ENCODE data around the gene TMX4. TPM values are rescaled to one million over a fixed set of nuclear protein-coding genes. Genes with fewer than 3 reads are reported as not detected.
"Not testable (repeated sequence)": the region's sequence is repeated elsewhere in the genome, so short reads cannot be mapped to it uniquely, and the experiment has no call there.

The TMX4 gene
- total RNA-seq, result 22.6 and 24.8 TPM in 2 replicates
- 11.2 TPM for polyA plus RNA-seq (2012)

- peak; percentile 97 for DNase-seq (ENCODE audit: low read depth)
Observed at GRCh38 chr20:8019246-8019997, at the start of gene TMX4. TMX4 (minus strand) TSS chr20:8019761; CDS start chr20:8019613, 148 bp downstream.

- no peak for DNase-seq (ENCODE audit: low read depth)
Observed at GRCh38 chr20:8067082-8067481, 47.5 kb upstream of the TMX4 start.

- no peak for DNase-seq (ENCODE audit: low read depth)
Observed at GRCh38 chr20:8066662-8067061, 47.1 kb upstream of the TMX4 start.

DNA sequence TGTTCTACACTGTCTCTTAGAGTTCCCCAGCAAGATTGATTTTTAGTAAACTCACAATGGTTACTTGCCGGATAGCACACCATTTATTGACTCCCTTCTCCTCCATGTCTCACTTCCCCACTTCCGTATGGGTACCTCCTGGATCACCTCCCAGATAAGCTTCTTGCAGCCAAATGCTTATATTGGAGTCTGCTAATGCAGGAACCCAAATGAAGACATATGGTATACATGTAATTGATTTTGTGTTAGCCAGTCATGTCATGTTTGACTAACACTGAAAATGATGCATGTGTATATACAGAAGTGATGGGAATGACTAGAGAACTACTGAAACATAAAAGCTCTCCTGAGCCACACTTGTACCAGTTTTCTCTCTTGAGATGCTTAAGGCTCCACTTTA, 46.1 kb upstream of the TMX4 start:
- DNase-seq (ENCODE audit: low read depth), result no peak

DNA sequence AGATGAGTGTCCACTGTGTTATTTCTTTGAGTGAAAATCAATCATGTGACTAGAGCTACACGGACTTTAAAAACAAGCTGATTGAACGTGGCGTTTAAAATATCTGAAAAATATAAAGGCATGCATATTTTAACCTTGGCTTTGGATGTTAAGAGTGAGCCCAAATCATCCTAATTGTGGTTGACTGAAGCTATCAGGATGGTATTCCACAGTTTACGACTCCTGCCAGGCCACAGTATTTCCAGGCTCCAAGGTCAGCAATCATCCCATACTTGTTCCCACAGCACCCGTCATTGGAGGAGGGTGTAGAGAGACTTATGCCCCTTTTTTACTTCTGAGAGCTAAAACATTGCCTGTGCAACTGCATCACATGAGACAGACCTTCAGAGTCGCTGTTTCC, 43.2 kb upstream of the TMX4 start:
- DNase-seq (ENCODE audit: low read depth), result no peak

- no peak for DNase-seq (ENCODE audit: low read depth)
Observed at GRCh38 chr20:8061861-8062518, 42.4 kb upstream of the TMX4 start.

- no peak for DNase-seq (ENCODE audit: low read depth)
Observed at GRCh38 chr20:8060977-8061376, 41.4 kb upstream of the TMX4 start.

DNA sequence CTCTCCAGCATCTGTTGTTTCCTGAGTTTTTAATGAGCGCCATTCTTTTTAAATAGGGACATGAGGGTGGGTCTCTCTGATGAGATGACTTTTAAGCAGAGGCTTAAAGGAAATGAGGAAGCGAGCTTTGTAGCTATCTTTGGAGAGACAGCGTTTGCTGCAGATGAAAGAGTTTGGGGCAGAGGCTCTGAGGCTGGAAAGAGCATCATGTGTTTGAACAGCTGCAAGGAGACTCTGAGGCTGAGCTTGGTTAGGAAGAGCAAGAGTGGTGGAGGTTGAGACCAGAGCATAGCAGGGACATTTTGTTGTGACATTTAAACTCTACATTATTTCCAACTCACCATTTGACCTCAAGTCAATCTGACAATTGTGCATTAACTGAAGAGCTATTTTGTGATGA, 38.3 kb upstream of the TMX4 start:
- peak; percentile 43 for DNase-seq (ENCODE audit: low read depth)

GRCh38 chr20:8055096-8055495, 35.5 kb upstream of the TMX4 start:
- DNase-seq (ENCODE audit: low read depth), result no peak

DNA sequence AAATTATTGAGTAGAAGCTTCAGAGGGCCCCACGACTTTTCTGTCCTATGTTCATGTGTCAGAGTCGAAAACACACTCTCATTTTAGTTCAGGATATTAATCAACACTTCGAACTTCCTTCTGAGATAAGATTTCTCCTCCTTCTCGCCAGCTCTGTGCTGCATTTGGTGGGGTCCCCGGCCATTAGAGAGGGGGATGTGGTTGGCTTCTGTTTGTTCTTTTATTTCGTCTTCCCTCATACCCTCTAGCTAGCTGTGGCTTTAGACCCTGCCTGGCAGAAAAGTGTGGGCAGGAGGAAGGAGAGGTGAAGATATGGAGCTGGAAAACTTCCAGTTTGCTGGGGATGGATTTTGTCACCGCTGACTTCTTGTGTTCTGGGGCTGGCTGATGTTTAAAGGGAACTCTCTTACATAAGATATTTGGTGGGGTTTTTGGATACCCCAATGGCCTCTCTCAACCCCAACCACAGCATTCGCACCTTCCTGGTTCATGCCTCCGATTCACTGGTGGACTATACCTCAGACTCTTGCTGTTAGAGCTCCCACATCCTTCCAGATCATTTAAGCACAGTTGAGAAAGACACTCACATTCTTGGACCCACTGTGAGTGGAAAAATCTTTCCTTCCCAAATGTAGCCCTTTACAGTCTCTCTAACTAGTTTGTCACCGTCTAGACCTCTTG, 30.7 kb upstream of the TMX4 start:
- no peak for DNase-seq (ENCODE audit: low read depth)

DNA sequence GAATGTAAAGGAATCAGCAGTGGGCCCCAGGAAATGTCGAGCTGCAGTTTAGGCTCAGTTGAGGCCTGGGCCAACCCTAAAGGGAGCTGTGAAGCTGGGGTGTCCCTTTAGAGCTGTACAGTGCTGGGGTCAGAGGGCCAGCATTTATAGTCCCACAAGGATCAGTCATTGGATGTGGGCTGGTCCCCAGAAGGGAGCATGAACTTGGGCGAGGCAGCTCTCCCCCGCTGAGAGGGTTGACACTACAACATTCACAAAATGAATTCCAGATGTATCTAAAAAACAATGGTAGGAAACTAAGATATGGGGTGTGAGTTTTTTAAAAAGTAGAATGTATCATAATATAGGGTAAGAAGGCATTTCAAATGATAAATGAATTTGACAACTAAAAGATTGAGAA, 29.7 kb upstream of the TMX4 start:
- DNase-seq (ENCODE audit: low read depth), result no peak

DNA sequence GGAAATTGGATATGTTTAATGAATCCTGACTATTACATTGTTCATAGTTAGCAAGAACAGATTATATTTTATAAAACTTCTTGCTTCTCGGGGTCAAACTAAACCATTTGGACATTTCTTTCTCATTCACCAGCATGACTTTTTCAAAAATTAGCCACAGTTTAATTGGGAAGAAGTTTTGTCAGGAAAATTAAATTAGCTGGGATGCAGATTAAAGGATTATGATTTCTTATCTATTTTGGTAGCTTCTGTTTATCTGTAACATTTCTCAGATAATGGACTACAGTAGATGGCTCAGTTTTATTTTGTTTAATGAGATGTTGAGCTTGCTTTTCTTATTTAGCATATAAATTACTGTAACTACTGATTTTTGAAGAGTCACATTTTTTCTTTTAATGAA, 26.4 kb upstream of the TMX4 start:
- no peak for DNase-seq (ENCODE audit: low read depth)

GRCh38 chr20:8043687-8044282, 24.2 kb upstream of the TMX4 start:
- DNase-seq (ENCODE audit: low read depth), result peak; percentile 63

- DNase-seq (ENCODE audit: low read depth), result no peak
Observed at GRCh38 chr20:8039042-8039441, 19.5 kb upstream of the TMX4 start.

DNA sequence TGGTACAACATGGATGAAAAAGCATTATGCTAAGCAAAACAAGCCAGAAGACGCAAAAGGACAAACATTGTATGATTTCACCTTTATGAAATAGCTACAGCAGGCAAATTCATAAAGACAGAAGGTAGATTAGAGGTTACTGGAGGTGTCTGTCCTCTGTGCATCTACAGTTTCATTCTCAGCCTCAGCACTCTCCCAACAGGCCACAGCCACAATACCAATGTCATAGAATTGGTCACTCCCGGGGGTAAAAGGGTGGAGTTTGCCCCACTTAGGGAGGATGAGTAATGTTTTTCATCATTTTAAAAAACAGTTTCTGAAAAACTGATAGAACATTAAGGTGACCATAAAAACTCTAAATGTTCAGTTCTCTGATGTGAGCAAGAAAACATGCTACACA, 17.2 kb upstream of the TMX4 start:
- no peak for DNase-seq (ENCODE audit: low read depth)

DNA sequence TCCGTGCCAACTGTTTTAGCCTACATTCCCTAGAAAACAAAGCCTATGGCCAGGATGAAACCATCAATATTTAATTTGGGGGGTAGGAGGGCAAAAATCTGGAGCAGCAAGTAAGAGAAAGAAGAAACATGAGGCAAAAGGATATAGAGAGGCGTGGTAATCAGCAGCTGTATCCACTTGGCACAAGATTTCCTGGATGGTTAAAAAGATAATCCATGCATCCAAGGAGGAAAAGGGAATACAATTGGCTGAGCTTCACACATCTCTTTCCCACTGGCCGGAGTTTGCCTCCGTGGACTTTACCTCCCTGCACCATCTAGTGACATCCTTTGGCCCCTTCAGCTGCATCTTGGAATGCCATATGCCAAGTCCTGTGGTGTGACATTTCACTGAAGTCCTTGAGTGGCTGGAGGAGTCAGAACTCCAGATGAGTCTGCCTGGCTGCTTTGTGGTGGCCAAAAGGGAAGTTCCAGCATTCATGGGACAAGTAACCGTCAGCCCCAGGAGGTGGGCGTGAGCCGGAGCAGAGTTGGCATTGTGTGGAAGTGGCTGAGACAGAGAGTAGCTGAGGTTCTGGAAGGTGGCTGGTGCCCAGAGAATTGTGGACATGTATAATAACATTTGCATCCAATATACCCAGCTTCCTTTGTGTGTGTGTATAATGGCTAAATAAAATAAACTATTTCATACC, 13.7 kb upstream of the TMX4 start:
- peak; percentile 9 for DNase-seq (ENCODE audit: low read depth)

DNA sequence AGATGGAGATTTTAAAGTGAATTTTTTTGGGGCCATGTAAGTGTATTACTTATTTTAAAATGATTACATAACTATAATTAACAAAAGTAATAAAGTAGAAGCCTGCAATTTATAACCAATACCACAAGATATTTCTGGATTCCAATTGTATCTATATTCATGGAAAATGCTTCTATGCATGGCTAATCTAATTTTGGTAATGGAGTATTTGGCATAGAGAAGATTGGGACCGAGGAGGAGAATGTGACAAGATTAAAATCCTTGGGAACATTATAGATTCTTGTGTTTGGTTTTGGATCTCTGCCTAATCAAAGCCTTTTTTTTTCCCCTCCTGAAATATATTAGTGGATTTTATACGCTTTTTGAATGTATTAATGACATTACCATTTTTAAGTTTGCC, 12.9 kb upstream of the TMX4 start:
- no peak for DNase-seq (ENCODE audit: low read depth)

- DNase-seq (ENCODE audit: low read depth), result not testable (repeated sequence)
Observed at GRCh38 chr20:8031539-8031938, 12.0 kb upstream of the TMX4 start.

DNA sequence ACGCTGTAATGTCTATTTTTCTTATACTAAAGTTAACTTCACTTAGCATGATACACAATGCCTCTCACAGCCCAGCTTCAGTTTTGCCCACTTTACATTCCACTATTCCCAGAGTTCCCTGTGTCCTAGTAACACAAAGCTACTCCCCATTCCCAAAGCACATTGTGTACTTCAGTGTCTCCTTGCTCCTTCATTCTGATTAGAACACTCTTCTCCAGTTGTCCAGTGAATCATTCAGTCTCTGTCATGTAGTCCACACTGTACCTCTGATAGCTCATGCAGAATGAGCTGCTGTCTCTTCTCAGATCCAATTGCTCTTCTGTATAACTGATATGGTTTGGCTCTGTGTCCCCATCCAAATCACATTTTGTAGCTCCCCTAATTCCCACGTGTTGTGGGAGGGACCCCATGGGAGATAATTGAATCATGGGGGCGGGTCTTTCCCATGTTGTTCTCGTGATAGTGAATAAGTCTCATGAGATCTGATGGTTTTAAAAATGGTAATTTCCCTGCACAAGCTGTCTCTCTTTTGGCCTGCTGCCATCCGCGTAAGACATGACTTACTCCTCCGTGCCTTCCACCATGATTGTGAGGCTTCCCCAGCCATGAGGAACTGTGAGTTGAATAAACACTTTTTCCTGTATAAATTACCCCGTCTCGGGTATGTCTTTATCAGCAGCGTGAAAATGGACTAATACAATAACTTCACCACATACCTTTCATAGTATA, 2.1 kb upstream of the TMX4 start:
- DNase-seq (ENCODE audit: low read depth), result peak; percentile 30

GRCh38 chr20:8020314-8021079, 936 bp upstream of the TMX4 start:
- DNase-seq (ENCODE audit: low read depth), result no peak

Data from myocyte (in vitro differentiated cells).